GM21381 (cell line): ENCODE results near the gene RRM2.

Experiments
- ATAC-seq: cut with Tn5 transposase; IDR thresholded peaks from one replicate; pipeline ENCODE4 v1.9.1; 2021; ENCODE audit warnings: mild to moderate bottlenecking, moderate library complexity; ENCODE audit not compliant: unreplicated experiment

The RRM2 gene

GRCh38 chr2:10169053-10169578 is 46.6 kb downstream of the RRM2 start:
- no peak for ATAC-seq

GRCh38 chr2:10169581-10169980 is 47.0 kb downstream of the RRM2 start:
- no peak for ATAC-seq

- ATAC-seq: no peak
Observed at GRCh38 chr2:10170256-10170655, 47.7 kb downstream of the RRM2 start.

GRCh38 chr2:10171006-10171800 is 48.7 kb downstream of the RRM2 start:
- ATAC-seq: no peak

GRCh38 chr2:10172033-10172871 is 49.7 kb downstream of the RRM2 start:
- ATAC-seq: no peak

- no peak for ATAC-seq
Observed at GRCh38 chr2:10173258-10174005, 50.9 kb downstream of the RRM2 start.

GRCh38 chr2:10174173-10174572 is 51.6 kb downstream of the RRM2 start:
- ATAC-seq: no peak

GRCh38 chr2:10175441-10175840 is 52.9 kb downstream of the RRM2 start:
- no peak for ATAC-seq

- ATAC-seq: no peak
Observed at GRCh38 chr2:10178751-10179150, 56.2 kb downstream of the RRM2 start.

GRCh38 chr2:10179422-10179821 is 56.9 kb downstream of the RRM2 start:
- ATAC-seq: no peak

GRCh38 chr2:10180229-10180628 is 57.7 kb downstream of the RRM2 start:
- no peak for ATAC-seq
